ENCODE results near the gene ELK1.

ELK1 gene

DNA sequence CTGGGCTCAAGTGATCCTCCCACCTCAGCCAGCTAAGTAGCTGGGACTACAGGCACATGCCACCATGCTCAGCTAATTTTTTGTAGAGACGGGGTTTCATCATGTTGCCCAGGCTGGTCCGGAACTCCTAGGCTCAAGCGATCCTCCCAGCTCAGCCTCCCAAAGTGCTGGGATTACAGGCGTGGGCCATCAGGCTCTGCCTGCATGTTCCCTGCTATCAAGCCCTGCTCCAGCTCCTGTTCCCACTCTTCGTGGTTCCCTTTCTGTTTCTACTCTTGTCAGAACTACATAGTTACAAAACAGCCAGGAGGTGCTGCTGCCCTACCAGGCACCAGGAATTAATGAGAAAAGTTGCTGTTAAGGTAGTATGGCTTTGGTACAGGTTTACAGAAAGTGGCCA is 59.4 kb downstream of the ELK1 start:
- ChIA-PET CTCF (interaction anchor here (0.9 to 1.3 kb wide), 2 partner anchors 28 to 161 kb away, joined by 3 read pairs; no protein-coding TSS in a partner anchor), POLR2A (no interaction called here)

GRCh38 chrX:47587906-47588735 is 62.2 kb downstream of the ELK1 start:
- DNase-seq (ENCODE audit: extremely low spot score) = no peak
- ChIA-PET POLR2A (no interaction called here), CTCF (no interaction called here)
- TF ChIP-seq, protein P1, sequence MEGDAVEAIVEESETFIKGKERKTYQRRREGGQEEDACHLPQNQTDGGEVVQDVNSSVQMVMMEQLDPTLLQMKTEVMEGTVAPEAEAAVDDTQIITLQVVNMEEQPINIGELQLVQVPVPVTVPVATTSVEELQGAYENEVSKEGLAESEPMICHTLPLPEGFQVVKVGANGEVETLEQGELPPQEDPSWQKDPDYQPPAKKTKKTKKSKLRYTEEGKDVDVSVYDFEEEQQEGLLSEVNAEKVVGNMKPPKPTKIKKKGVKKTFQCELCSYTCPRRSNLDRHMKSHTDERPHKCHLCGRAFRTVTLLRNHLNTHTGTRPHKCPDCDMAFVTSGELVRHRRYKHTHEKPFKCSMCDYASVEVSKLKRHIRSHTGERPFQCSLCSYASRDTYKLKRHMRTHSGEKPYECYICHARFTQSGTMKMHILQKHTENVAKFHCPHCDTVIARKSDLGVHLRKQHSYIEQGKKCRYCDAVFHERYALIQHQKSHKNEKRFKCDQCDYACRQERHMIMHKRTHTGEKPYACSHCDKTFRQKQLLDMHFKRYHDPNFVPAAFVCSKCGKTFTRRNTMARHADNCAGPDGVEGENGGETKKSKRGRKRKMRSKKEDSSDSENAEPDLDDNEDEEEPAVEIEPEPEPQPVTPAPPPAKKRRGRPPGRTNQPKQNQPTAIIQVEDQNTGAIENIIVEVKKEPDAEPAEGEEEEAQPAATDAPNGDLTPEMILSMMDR (IDR thresholded peaks at IDR 0.05; ENCODE audit: control extremely low read depth, extremely low read depth, low read depth, missing control alignments) = no peak

More for the DNA sequence above, 59.4 kb downstream of the ELK1 start:
- no peak for DNase-seq (ENCODE audit: extremely low spot score)
- TF ChIP-seq, protein P1 (IDR thresholded peaks at IDR 0.05; ENCODE audit: control extremely low read depth, extremely low read depth, low read depth, missing control alignments) = no peak

- TF ChIP-seq, protein P1 (IDR thresholded peaks at IDR 0.05; ENCODE audit: control extremely low read depth, extremely low read depth, low read depth, missing control alignments) = no peak
- ChIA-PET CTCF (no interaction called here), POLR2A (no interaction called here)
- DNase-seq (ENCODE audit: extremely low spot score) = no peak
Measured at GRCh38 chrX:47587091-47587891, 63.1 kb downstream of the ELK1 start.

DNA sequence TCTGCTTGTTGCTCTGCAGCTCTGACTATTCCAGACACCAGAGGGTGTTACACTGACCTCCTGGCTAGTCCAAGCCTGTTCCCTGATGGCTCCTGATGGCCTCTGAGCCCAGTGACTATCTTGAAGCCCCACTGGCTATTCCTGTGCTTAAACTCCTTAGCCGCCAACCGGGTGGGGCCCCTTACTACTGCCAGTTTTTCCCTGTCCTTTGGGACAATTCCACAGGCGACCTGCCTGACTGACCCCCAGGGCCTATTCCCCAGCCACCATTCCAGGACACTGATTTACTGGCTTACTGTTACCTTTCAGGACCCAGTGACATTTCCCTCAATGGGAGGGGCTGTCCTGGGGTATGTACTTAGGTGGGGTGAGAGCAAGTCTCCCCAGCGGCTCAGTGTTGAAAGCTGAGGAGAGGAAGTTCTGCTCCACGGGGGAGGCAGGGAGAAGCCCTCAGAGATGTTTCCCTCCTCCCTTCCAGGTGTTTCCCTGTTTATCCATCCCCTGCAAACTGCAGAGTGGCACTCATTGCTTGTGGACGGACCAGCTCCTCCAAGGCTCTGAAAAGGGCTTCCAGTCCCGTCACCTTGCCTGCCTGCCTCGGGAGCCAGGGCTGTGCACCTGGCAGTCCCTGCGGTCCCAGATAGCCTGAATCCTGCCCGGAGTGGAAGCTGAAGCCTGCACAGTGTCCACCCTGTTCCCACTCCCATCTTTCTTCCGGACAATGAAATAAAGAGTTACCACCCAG is 64.1 kb downstream of the ELK1 start:
- ChIA-PET POLR2A (no interaction called here), CTCF (no interaction called here)
- DNase-seq (ENCODE audit: extremely low spot score) = no peak
- TF ChIP-seq, protein P1 (IDR thresholded peaks at IDR 0.05; ENCODE audit: control extremely low read depth, extremely low read depth, low read depth, missing control alignments) = no peak
